ENCODE measurements around the gene CGREF1.
"Not testable (repeated sequence)": the region's sequence is repeated elsewhere in the genome, so short reads cannot be mapped to it uniquely, and the experiment has no call there.

CGREF1 gene

GRCh38 chr2:27136751-27137150, 17.8 kb upstream of the CGREF1 start:
- no peak for DNase-seq

- no peak for DNase-seq
Observed at GRCh38 chr2:27135478-27135955, 16.6 kb upstream of the CGREF1 start.

- no peak for DNase-seq
Observed at GRCh38 chr2:27134781-27135477, 16.0 kb upstream of the CGREF1 start.

GRCh38 chr2:27133905-27134780, 15.2 kb upstream of the CGREF1 start, which contains the start of gene PREB:
Gene PREB, minus strand, starts transcription at chr2:27134636. Its CDS starts 215 bp downstream, at chr2:27134421.
- DNase-seq, result peak; percentile 86

GRCh38 chr2:27133195-27133875, 14.4 kb upstream of the CGREF1 start:
- DNase-seq, result no peak

- no peak for DNase-seq
Observed at GRCh38 chr2:27131429-27131828, 12.5 kb upstream of the CGREF1 start.

- no peak for DNase-seq
Observed at GRCh38 chr2:27130396-27130795, 11.5 kb upstream of the CGREF1 start.

- no peak for DNase-seq
Observed at GRCh38 chr2:27128668-27129571, 10.0 kb upstream of the CGREF1 start.

GRCh38 chr2:27127883-27128667, 9.1 kb upstream of the CGREF1 start:
- DNase-seq, result no peak

GRCh38 chr2:27126252-27126710, 7.4 kb upstream of the CGREF1 start:
- no peak for DNase-seq

GRCh38 chr2:27125104-27125503, 6.2 kb upstream of the CGREF1 start:
- DNase-seq, result no peak

- DNase-seq, result no peak
Observed at GRCh38 chr2:27123302-27124150, 4.6 kb upstream of the CGREF1 start, which contains the start of gene ABHD1. Gene ABHD1, plus strand, starts transcription at chr2:27123815. Its CDS starts 134 bp downstream, at chr2:27123949.

GRCh38 chr2:27122791-27123190, 3.9 kb upstream of the CGREF1 start:
- DNase-seq, result no peak

- no peak for DNase-seq
Observed at GRCh38 chr2:27121906-27122305, 3.0 kb upstream of the CGREF1 start.

GRCh38 chr2:27119330-27119670, 372 bp upstream of the CGREF1 start:
- not testable (repeated sequence) for DNase-seq

- no peak for DNase-seq
Observed at GRCh38 chr2:27117995-27118524, 868 bp downstream of the CGREF1 start.

- no peak for DNase-seq
Observed at GRCh38 chr2:27115519-27115918, 3.4 kb downstream of the CGREF1 start.

- not testable (repeated sequence) for DNase-seq
Observed at GRCh38 chr2:27111392-27112078, 7.4 kb downstream of the CGREF1 start.

- not testable (repeated sequence) for DNase-seq
Observed at GRCh38 chr2:27110603-27111352, 8.2 kb downstream of the CGREF1 start.

All from NCI-H446 treated with DMSO at 0.1 percent for 48 hours (cell line).